22Rv1 (cell line): ENCODE results near the gene SOCS2.
A peak's percentile ranks its signal among the peaks of the same experiment; 100 is the strongest.
"Not testable (repeated sequence)": the region's sequence is repeated elsewhere in the genome, so short reads cannot be mapped to it uniquely, and the experiment has no call there.

Source experiments
- H3K27ac ChIP-seq: fragments of 450-650 bp; 2 replicates; pipeline ENCODE4 v1.5.1; 2017
- ZFX ChIP-seq: fragments of 450-650 bp; IDR thresholded peaks from 2 replicates; pipeline ENCODE4 v1.6.1; 2017; ENCODE audit warnings: antibody characterized with exemption, borderline replicate concordance
- TF ChIP-seq, protein P1 (sequence below): fragments of 450-650 bp; IDR thresholded peaks from 2 replicates; pipeline ENCODE4 v1.5.1; 2017; ENCODE audit warnings: mild to moderate bottlenecking

The SOCS2 gene

DNA sequence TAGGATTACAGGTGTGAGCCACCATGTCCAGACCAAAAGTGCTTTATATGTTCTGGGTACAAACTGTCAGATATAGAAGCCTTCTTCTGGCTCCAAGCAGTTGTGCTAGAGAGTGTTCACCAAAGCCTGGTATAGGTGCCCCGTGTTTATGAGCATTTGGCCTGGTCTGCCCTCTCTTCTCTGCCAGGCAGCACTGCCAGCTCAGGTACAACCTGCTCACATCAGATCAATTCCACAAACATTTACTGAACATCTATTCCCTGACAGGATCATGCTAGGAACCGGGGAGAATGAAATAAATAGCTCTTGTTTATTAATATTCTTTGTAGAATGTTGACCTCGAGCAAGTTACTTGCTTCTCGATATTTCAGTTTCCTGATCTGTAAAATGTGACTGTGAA lies 20.0 kb upstream of the SOCS2 start:
- H3K27ac ChIP-seq = no peak overlapping the region
- no peak for TF ChIP-seq ZFX
- TF ChIP-seq, protein P1, sequence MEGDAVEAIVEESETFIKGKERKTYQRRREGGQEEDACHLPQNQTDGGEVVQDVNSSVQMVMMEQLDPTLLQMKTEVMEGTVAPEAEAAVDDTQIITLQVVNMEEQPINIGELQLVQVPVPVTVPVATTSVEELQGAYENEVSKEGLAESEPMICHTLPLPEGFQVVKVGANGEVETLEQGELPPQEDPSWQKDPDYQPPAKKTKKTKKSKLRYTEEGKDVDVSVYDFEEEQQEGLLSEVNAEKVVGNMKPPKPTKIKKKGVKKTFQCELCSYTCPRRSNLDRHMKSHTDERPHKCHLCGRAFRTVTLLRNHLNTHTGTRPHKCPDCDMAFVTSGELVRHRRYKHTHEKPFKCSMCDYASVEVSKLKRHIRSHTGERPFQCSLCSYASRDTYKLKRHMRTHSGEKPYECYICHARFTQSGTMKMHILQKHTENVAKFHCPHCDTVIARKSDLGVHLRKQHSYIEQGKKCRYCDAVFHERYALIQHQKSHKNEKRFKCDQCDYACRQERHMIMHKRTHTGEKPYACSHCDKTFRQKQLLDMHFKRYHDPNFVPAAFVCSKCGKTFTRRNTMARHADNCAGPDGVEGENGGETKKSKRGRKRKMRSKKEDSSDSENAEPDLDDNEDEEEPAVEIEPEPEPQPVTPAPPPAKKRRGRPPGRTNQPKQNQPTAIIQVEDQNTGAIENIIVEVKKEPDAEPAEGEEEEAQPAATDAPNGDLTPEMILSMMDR = no peak

DNA sequence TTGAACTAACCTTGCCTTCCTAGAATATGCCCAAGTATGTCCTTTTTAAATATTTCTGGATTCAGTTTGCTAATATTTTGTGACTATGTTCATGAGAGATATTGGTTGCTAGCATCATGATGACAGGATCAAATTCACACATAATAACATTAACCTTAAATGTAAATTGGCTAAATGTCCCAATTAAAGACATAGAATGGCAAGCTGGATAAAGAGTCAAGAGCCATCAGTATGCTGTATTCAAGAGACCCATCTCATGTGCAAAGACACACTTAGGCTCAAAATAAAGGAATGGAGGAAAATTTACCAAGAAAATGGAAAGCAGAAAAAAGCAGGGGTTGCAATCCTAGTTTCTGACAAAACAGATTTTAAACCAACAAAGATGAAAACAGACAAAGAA lies 14.6 kb upstream of the SOCS2 start:
- H3K27ac ChIP-seq = not testable (repeated sequence)

DNA sequence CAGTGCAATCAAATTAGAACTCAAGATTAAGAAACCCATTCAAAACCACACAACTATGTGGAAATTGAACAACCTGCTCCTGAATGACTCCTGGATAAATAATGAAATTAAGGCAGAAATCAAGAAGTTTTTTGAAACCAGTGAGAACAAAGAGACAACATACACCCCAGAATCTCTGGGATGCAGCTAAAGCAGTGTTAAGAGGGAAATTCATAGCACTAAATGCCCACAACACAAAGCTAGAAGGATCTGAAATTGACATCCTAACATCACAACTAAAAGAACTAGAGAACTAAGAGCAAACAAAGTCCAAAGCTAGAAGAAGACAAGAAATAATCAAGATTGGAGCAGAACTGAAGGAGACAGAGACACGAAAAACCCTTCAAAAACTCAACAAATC lies 13.8 kb upstream of the SOCS2 start:
- H3K27ac ChIP-seq = not testable (repeated sequence)

DNA sequence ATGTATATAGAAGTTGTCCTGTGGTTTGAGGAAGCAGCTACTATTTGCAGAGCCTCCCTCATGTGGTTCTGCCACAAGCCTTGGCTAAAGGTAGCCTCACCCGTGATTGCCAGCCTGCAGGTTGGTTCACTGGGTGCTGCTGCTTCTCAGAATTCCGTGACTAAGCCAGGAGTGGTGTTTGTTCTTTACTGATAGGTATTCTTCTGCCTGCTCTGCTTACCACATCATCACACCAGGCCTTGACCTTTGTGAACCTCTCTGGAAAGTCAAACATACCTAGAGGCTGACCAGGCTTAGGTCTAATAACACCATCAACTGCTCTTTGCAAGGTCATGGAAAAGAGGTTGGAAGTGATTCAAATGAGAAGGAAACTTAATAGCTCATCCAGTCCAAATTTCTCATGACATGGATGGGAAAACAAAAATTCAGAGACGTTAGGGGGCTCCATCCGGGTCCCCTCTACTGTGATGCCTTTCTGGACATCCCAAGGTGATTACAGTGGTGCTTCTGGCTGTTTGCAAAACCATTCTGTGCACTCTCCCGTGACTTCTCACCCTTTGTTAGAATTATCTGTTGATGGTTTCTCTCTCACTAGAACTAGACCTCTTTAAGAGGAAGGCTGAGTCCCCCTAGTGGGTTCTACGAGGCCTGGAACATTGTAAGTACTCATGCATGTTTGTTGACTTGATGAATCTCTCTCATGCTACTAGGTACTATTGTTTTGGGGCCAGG lies 8.5 kb upstream of the SOCS2 start:
- no peak overlapping the region for H3K27ac ChIP-seq
- TF ChIP-seq ZFX = no peak
- TF ChIP-seq, protein P1 = peak; percentile 29

GRCh38 chr12:93565760-93566159 lies 6.7 kb upstream of the SOCS2 start:
- TF ChIP-seq ZFX = no peak
- TF ChIP-seq, protein P1 = no peak

GRCh38 chr12:93567174-93567573 lies 5.3 kb upstream of the SOCS2 start:
- TF ChIP-seq ZFX = no peak
- TF ChIP-seq, protein P1 = no peak
- no peak overlapping the region for H3K27ac ChIP-seq

More at GRCh38 chr12:93565760-93566159, 6.7 kb upstream of the SOCS2 start:
- no peak overlapping the region for H3K27ac ChIP-seq

- H3K27ac ChIP-seq = no peak overlapping the region
- TF ChIP-seq ZFX = no peak
- TF ChIP-seq, protein P1 = no peak
These were observed 4.4 kb upstream of the SOCS2 start for GRCh38 chr12:93568091-93568490.

DNA sequence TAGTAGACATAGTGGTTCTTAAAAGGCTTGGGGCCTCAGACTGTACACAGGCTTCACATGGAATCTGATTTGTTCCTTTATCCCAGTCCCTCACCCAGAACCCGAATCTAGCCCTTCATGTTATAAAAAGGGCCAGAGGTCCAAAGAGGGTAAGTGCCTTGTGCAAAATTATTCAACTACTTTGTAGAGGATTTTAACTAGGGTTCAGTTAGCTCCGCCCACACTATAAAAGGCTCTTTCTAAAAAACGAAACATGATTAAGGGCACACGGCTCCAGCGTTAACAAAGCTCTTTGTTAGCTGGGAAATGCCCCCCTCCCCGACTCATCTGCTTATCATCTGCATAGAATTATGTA lies 3.2 kb upstream of the SOCS2 start:
- no peak for TF ChIP-seq ZFX
- TF ChIP-seq, protein P1 = no peak
- no peak overlapping the region for H3K27ac ChIP-seq
